NCI-H524 (cell line): ENCODE measurements around the gene ZNF692.

Experiments
- DNase-seq, 2 experiments: peaks; one replicate each; lab custom pipeline; 2025; lab: John Stamatoyannopoulos, UW

The ZNF692 gene

DNA sequence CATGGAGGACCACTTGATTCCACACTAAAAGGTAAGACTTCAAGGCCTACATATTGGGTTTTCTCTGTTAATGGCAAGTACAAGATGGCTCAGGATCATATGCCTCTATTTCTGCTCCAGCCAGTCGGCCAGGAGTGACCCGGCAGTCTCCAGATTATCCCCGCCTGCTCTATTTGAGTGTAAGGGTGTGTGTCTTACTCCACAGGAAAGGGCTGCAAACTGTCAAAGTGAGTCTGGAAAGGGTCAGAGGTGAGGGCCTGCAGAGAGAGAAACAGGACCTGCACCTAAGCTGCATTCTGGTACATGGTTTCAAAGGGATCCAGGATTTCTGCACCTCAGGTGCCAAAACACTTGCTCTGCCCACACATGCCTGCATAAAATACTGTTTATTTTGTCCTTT lies 9.2 kb downstream of the ZNF692 start:
- no peak for DNase-seq

DNA sequence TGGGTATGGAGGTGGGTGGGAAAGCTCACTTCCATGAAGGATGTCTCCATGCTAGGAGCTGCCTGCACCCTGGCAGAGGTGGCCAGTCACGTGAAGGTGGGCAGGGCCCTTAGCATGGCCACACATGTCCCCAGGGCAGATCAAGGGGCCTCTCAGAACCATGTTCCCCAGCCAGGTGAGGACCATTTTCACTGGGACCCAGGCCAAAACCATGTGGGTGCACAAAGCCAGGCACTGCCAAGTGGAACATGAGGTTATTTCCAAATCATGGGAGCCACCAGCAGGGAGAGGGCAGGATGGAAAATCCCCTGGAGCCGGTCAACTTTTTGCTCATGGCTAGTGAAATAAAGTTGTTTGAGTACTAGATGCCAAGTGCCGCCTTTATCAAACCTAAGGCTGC lies 9.7 kb downstream of the ZNF692 start:
- DNase-seq: no peak

DNA sequence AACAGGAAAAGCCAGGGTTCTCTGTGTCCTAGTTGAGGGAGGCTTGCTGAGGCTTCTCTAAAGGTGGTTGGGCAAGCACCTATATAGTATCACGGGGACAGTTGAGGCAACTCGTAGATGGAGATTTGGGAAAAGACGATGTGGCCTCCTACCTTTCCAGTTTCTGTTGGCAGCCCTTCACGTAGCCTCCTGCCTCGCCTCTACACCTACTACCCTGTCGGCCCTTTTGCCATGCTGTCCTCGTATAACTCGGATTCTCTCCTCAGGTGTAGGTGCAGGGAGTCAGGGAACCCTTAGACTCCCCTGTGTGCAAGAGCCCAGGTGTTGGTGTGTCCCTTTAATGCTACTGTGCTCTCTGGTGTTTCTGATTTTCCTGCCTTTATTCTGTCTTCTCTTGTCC lies 10.3 kb downstream of the ZNF692 start:
- no peak for DNase-seq

DNA sequence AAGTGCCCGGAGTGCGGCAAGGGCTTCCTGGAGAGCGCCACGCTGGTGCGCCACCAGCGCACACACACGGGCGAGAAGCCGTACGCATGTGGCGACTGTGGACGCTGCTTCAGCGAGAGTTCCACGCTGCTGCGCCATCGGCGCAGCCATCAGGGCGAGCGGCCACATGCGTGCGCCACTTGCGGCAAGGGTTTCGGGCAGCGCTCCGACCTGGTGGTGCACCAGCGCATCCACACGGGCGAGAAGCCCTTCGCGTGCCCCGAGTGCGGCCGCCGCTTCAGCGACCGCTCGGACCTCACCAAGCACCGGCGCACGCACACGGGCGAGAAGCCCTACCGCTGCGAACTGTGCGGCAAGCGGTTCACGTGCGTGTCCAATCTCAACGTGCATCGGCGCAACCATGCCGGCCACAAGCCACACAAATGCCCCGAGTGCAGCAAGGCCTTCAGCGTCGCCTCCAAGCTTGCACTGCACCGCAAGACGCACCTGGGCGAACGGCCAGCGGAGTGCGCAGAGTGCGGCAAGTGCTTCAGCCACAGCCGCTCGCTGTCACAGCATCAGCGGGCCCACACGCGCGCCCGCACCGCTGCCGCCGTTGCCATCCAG lies 10.8 kb downstream of the ZNF692 start:
- no peak for DNase-seq

DNA sequence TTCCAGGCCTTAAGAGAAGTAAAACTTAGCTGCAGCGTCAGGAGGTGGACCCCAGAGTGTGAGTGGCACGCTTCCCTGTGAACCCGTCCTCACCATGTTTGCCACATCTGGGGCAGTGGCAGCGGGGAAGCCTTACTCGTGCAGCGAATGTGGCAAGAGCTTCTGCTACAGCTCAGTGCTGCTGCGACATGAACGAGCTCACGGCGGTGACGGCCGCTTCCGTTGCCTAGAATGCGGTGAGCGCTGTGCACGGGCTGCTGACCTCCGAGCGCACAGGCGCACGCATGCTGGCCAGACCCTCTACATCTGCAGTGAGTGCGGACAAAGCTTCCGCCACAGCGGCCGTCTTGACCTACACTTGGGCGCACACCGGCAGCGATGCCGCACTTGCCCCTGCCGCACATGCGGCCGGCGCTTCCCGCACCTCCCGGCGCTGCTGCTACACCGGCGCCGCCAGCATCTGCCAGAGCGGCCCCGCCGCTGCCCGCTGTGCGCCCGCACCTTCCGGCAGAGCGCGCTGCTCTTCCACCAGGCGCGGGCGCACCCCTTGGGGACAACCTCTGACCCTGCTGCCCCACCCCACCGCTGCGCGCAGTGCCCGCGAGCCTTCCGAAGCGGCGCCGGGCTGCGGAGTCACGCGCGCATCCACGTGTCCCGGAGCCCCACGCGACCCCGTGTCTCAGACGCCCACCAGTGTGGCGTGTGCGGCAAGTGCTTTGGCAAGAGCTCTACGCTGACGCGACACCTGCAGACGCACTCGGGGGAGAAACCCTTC lies 11.5 kb downstream of the ZNF692 start:
- no peak for DNase-seq

DNA sequence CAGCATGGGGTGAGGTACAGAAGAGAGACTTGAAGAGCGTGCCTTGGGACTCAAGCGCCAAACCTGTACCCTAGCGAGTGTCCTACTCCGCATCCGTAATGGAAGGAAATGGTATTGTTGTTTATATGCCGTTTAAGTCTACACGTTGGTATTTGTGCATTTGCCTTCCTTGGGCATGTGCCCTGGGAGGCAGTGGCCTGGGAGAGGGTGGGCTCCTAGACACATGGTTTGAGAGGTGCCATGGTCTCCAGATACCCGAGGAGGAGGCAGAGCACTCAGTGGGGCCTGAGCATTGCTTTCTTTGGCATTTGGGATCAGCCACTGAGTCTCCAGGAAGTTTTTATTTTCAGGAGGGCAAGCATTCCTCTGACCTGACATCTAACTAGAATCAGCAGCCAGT lies 14.4 kb downstream of the ZNF692 start:
- DNase-seq: no peak

DNA sequence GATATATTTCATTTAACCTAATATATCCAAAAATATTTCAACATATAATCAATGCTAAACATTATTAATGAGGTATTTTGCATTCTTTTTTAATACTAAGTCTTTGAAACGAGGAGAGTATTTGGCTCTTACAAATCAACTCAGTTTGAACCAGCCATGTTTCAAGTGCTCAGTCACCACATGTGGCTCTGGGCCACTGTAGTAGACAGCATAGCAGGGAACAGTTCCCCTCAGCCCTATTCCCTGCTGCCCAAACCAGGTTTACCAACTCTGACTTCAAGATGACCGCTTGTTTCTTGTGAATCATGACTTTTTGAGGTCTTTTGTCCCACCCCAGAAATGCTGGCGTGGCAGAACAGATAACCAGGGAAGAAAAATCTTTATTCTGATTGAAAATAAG lies 15.2 kb downstream of the ZNF692 start:
- no peak for DNase-seq

DNA sequence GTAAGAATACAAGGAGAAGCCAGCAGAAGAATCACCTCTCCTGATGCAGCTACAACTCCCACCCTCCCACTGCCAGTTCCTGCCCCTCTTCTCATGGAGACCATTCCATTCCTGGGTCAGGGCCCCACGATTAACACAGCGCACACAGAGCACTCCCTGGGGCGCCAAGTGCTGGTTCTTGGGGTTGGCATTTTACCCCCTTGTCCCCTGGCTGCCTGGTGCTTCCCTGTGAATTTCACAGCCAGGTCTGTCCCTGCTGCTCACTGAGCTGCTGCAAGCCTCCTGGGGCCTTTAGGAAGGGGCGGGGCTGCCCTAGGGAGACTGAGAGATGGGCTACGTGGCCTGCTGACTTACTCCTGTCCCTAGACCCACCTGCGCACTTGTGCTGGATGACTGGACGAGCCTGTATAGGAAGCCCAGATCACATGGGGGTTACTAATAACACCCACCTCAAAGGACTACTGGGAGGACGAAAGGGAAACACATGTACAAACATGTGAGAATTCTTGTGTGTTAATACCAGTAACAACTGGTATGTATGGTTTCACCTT lies 16.0 kb downstream of the ZNF692 start:
- no peak for DNase-seq

DNA sequence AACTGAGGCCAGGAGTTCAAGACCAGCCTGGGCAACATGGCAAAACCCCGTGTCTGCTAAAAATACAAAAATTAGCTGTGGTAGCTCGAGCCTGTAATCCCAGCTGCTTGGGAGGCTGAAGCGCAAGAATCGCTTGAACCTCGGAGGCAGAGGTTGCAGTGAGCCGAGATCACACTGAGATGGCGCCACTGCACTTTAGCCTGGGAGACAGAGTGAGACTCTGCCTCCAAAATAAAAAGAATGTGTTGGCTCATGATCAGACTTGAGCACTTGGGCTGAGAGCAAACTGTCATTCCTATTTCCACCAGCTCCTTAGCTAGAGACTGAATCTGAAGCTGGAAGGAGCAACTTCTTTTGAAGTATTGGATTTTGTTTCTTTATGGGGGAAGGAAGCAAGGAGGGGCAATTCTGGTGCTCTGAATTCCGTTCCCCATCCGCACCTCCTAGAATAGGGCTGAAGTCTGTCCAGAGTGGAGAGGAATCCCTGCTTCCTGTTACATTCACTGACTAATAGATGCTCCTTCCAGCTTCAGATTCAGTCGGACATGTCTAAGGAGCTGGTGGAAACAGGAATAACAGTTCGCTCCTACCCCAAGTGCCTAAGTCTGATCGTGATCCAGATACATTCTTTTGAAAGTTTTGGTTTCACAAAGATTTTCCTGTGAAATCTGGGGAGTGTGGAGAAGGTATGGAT lies 17.0 kb downstream of the ZNF692 start:
- DNase-seq: peak; percentile 30 to 31

DNA sequence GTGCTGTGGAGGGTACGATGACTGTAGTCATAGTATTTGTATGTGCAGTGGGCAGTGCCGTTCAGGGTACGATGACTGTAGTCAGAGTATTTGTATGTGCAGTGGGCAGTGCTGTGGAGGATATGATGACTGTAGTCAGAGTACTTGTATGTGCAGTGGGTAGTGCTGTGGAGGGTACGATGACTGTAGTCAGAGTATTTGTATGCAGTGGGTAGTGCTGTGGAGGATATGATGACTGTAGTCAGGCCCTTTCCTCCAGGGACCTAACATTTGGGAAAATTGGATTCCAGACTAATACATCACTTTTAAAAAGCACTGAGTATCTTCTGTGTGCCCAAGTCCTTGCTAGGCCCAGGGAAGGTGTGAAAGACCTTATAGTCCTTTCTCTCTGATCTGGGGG lies 17.9 kb downstream of the ZNF692 start:
- no peak for DNase-seq

DNA sequence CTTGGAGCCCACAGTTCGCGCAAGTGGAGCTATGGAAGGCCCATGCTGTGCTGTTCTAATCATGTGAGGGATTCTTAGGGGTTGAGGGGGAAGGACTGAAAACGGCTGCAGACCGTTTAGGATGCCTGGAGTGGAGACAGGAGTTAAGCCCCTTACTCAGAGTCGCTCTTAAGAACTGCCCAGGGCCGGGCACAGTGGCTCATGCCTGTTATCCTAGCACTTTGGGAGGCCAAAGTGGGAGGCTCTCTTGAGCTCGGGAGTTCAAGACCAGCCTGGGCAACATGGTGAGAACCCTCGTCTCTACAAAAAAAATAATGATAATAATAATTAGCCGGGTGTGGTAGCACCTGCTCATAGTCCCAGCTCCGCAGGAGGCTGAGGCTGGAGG lies 19.7 kb downstream of the ZNF692 start:
- no peak for DNase-seq

DNA sequence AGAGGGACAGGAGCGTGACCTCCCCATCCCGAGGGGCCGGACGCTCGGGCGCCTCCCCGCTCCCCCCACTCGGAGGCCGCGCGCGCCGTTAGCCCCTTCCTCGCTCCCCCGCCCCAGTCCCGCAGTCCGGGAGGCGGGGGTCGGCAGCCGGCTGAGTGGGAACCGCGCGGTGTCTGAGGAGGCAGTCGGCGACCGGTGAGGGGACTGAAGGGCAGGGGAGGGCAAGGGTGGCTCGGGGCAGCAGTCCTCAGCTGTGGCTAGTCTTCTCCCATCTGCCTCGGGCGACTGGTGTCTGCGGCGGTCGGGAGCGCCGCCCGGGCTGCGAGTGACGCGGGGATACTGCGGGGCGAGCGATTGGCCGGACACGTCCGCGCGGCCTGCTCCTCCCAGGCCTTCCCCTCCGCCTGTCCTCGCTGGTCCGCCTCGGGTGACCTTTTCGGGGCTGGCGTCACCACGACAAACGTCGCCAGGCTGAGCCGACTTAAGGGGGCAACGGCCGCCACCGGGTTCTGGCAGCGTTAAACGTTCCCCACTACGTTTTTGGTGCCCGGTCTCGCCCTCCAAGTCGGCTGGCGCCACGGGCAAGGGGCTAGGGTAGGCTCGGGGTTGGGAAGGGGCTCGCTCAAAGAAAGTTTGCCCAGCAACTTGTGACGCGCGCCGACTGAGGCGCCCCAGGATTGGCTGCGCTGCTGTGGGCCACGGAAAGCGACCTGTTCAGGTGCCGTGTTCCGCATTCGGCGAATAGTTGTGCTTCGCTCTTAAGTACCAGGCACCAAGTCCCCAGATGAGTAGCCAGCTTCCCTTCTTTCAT lies 20.3 kb downstream of the ZNF692 start:
- peak; percentile 41 to 68 for DNase-seq

DNA sequence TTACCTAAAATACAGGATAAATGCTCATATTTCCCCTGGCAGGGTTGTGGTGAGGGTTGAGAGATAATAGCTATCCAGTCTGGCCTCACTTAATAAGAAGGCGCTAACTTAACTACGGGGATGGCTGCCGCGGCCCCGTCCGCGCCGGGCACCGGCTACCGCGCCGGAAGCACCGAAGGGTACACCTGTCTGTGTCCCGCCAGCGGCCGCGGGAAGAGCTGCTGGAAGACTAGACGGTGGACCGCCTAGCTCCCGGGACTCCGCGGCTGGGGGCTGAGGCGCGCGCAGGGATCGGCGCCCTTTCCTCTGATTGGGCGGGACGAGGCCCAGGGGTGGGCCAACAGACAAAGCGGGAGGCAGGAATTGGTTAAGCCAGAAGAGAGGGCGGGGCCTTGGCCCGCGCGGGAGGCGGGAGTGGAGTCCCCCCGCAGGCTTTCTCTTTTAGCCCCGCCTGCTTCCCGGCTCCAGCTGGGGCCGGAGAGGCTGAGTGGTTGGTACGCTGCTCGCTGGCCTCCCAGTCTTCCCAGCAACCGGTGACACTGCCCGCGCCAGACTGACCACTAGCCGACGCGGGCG lies 21.0 kb downstream of the ZNF692 start, which contains the start of gene ZNF672:
TSS of gene ZNF672 (plus strand) at position 444 of the 576 bp plus-strand sequence. CDS start 9,051 bp downstream, outside the sequence.
- DNase-seq: peak; percentile 91 to 96

DNA sequence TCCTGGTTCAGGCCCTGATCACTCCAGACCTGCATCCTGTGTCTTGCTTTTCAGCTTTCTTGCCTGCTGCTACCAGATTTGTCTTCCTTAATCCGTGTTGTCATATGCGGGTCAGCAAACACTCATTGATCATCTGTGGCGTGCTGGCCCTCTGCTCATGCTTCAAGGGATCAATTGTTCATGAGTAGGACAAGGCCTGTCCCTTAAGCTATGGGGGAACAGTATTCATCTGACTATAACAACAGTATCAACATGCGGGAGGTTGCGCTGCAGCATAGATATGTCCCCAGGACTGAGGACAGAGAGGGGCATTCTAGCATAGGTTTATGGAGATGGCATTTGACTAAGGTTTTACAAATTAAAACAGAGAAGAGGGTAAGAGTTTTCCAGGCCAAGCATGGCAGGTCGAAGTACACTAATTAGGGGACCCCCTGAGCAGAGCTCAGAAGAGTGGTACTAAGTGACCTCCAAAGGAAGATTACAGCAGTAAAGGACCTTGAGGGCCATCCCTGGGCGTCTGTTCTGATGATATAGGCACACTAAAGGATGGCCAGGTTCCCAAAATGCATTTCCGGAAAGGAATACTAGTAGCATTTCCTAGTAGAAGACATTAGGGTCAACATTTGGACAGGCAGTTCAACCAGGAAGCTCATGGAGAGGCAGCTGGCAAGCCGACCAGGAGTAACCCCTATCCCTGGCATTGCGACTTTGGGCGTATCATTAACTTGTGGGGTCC lies 21.7 kb downstream of the ZNF692 start:
- DNase-seq: no peak

DNA sequence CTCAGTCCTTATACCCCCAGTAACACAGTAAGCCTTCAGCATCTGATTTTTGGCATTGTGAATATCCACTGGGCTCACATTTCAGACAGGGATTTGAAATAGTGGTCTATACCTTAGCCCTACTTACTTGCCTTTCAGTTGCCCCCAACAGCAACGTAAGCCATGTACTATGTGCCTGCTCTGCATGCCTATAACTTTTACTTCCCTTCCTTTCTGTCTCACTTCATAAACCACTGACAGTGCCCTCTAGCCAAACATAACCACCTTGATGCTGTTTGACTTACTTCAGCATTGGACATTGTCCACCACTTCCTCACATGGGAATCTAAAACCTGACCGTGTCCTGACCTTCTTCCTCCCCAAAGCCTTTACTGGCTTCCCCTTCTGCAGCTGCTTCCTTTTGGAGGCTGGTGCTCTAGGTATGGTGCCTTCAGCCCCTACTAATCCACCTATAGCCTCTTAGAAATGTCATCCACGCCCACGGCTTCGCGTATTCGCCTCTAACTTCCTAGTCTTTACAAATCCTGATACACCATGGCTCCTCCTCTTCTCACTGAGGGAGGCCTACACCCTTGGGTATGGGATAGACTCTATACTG lies 24.4 kb downstream of the ZNF692 start:
- no peak for DNase-seq

DNA sequence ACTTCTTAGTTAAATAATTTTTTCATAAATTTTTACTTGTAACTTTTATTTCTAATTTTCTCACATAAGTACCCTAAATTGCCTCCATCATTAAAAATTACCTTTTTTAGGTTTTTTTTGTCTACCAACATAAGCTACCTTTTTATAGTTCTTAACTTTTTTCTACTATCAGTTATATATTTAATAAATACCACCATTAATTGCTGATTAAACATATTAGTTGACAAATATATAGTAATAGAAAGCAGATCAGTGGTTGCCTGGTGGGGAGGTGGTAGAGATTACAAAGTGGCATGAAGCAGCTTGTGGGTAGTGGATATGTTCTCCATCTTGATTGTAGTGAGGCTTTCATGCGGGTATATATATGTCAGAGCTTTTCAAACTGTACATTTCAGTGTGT lies 27.0 kb downstream of the ZNF692 start:
- no peak for DNase-seq

DNA sequence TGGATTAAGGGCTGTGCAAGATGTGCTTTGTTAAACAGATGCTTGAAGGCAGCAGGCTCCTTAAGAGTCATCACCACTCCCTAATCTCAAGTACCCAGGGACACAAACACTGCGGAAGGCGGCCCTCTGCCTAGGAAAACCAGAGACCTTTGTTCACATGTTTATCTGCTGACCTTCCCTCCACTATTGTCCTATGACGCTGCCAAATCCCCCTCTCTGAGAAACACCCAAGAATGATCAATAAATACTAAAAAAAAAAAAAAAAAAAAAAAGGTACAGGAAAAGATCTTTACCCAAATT lies 28.2 kb downstream of the ZNF692 start:
- peak; percentile 19 to 73 for DNase-seq

DNA sequence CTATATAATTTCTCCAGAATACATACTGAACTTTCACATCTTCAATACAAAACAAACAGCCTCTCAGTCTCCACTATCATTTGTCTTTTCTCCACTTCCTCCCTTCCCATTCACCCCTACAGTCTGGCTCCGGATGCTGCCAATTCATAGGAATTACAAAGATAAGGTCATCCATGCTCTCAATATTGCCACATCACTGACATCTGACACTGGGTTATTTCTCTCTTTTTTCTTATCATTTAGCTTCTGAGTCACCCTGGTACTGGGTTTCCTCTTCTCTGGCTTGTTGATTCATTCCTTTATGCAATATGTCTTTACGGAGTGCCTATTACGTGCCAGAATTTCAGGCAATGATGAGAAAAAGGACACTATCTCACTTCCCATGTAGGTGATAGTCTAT lies 30.0 kb downstream of the ZNF692 start:
- no peak for DNase-seq

DNA sequence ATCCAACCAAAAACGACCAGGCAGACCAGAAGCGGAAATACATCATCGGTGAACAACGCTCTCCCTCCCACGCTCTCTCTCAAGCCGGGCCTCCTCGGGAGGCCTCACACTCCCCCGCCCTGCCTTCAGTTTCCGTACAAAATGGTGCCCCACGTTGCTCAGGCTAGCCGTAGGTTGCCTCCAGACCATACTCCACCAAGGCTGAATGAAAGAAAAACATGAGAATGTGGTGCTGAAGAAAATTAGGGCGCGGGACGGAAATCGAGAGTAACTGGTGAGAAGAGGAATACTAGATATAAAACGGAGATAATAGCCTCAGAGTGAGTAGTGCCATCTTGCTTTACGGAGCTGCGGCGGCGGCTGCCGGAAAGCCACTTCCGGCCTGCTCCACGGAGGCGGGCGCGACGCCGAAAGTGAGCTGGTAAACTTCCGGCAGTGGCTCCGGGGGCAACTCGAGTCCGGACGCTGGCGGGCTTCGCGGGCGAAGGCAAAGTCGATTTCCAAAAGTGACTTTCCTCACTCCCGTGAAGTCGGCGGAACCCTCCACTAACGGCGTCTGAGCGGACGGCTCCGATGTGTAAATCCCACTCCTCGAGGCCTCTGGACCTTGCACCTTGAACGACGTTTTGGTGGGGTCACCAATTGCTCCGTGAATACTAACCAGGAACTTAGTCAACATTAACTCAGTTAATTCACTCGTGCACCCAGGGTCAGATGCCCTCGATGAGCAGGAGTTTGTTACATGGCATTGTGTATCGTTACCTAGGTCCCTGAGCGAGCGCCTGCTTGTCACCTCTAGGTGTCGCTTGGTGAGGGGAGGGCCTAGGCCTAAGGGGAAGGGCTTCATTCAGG lies 32.8 kb downstream of the ZNF692 start, which contains the start of gene SH3BP5L:
TSS of gene SH3BP5L (minus strand) at position 7 of the 852 bp plus-strand sequence. CDS start 980 bp downstream, outside the sequence.
- peak; percentile 87 to 92 for DNase-seq

DNA sequence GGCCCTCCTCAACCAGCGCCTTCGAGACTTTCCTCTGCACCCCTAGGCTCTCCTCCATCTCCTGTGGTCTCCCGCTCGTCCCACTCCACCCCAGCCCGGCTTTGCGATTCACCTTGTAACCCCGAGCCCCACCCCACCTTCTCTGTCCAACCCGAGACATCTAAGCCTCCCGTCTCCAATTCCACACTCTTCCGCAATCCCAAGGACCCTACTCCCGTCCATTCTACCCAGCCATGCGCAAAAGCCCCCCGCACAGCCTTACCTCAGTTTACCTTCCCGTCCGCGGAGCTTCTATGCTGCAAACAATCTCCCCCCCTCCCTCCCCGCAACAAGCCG lies 33.3 kb downstream of the ZNF692 start:
- no peak for DNase-seq
